WTC11 (cell line): ENCODE measurements around the gene GAB2. TPM values are rescaled to one million over a fixed set of nuclear protein-coding genes. Genes with fewer than 3 reads are reported as not detected.

Experiments used
- ATAC-seq: fragments of 200-7000 bp; cut with Tn5 transposase; 2 replicates; pipeline ENCODE4 v1.10.0; 2021; ENCODE audit warnings: mild to moderate bottlenecking, moderate library complexity
- CTCF ChIA-PET: fragments of 300-600 bp; sonication (Branson Sonifier 250); formaldehyde crosslinking; loops from one replicate; lab custom pipeline; 2021; ENCODE audit warnings: antibody characterized with exemption; lab: Charles Lee
- POLR2A ChIA-PET: fragments of 350-600 bp; sonication (Branson Sonifier 250); formaldehyde crosslinking; loops from one replicate; lab custom pipeline; 2021; ENCODE audit warnings: antibody characterized with exemption; lab: Charles Lee
- DNase-seq: peaks from one replicate; pipeline ENCODE4 v3.0.0; 2021; ENCODE audit warnings: low spot score
- H3K27ac Mint-ChIP-seq: 2 replicates; pipeline ENCODE4 v1.8.0; 2021; ENCODE audit warnings: mixed read lengths
- H3K27me3 Mint-ChIP-seq: 2 replicates; pipeline ENCODE4 v1.8.0; 2021; ENCODE audit warnings: low read depth, mild to moderate bottlenecking, moderate library complexity, mixed read lengths
- H3K36me3 Mint-ChIP-seq: 2 replicates; pipeline ENCODE4 v1.8.0; 2021; ENCODE audit warnings: mixed read lengths
- H3K4me1 Mint-ChIP-seq: 2 replicates; pipeline ENCODE4 v1.8.0; 2022; ENCODE audit warnings: mixed read lengths
- H3K4me3 Mint-ChIP-seq: 2 replicates; pipeline ENCODE4 v1.8.0; 2021; ENCODE audit warnings: mild to moderate bottlenecking, moderate library complexity, mixed read lengths
- H3K9me3 Mint-ChIP-seq: 2 replicates; pipeline ENCODE4 v1.8.0; 2021; ENCODE audit warnings: mixed read lengths
- CREM ChIP-seq: sonication (generic); formaldehyde crosslinking; IDR thresholded peaks from 2 replicates; pipeline ENCODE4 v1.8.1; 2022; ENCODE audit warnings: mild to moderate bottlenecking, missing genetic modification reagents, moderate library complexity
- CTCF ChIP-seq: fragments of 200-600 bp; IDR thresholded peaks from 2 replicates; pipeline ENCODE4 v1.8.0; 2022; ENCODE audit warnings: antibody characterized with exemption
- E2F5 ChIP-seq: sonication (generic); formaldehyde crosslinking; IDR thresholded peaks from 2 replicates; pipeline ENCODE4 v1.8.1; 2022; ENCODE audit warnings: mild to moderate bottlenecking, moderate library complexity, missing genetic modification reagents
- ESRRA ChIP-seq: sonication (generic); formaldehyde crosslinking; IDR thresholded peaks from 2 replicates; pipeline ENCODE4 v1.8.1; 2022; ENCODE audit warnings: mild to moderate bottlenecking, missing genetic modification reagents, borderline replicate concordance
- FOXP1 ChIP-seq: sonication (generic); formaldehyde crosslinking; IDR thresholded peaks from 2 replicates; pipeline ENCODE4 v1.8.0; 2022; ENCODE audit warnings: missing genetic modification reagents, mild to moderate bottlenecking, moderate library complexity, borderline replicate concordance
- GRHL2 ChIP-seq: fragments of 250-450 bp; sonication (Bioruptor Pico); IDR thresholded peaks from 2 replicates; pipeline ENCODE4 v1.8.0; 2022; ENCODE audit warnings: mild to moderate bottlenecking, moderate library complexity; ENCODE audit not compliant: insufficient replicate concordance, severe bottlenecking
- JAZF1 ChIP-seq: fragments of 250-450 bp; sonication (Bioruptor Pico); IDR thresholded peaks from 2 replicates; pipeline ENCODE4 v1.9.0; 2021; ENCODE audit warnings: moderate library complexity, mild to moderate bottlenecking, inconsistent platforms
- MLX ChIP-seq: sonication (generic); formaldehyde crosslinking; IDR thresholded peaks from 2 replicates; pipeline ENCODE4 v1.8.1; 2023; ENCODE audit warnings: mild to moderate bottlenecking, missing genetic modification reagents, moderate library complexity
- NR2C2 ChIP-seq: sonication (generic); formaldehyde crosslinking; IDR thresholded peaks from 2 replicates; pipeline ENCODE4 v1.8.0; 2022; ENCODE audit warnings: mild to moderate bottlenecking, missing genetic modification reagents
- SOX15 ChIP-seq: fragments of 250-450 bp; sonication (Bioruptor Pico); IDR thresholded peaks from 2 replicates; pipeline ENCODE4 v1.9.0; 2021; ENCODE audit warnings: mild to moderate bottlenecking
- TEAD1 ChIP-seq: sonication (generic); formaldehyde crosslinking; IDR thresholded peaks from 2 replicates; pipeline ENCODE4 v1.8.0; 2022; ENCODE audit warnings: mild to moderate bottlenecking, missing genetic modification reagents
- TEAD4 ChIP-seq: sonication (generic); formaldehyde crosslinking; IDR thresholded peaks from 2 replicates; pipeline ENCODE4 v1.8.0; 2022; ENCODE audit warnings: mild to moderate bottlenecking, missing genetic modification reagents
- USF2 ChIP-seq: sonication (generic); formaldehyde crosslinking; IDR thresholded peaks from 2 replicates; pipeline ENCODE4 v1.8.1; 2023; ENCODE audit warnings: mild to moderate bottlenecking, missing genetic modification reagents, moderate library complexity
- ZNF138 ChIP-seq: sonication (generic); formaldehyde crosslinking; conservative IDR thresholded peaks from 2 replicates; pipeline ENCODE4 v1.8.1; 2022; ENCODE audit warnings: mild to moderate bottlenecking, moderate library complexity, missing genetic modification reagents
- ZNF219 ChIP-seq: sonication (generic); formaldehyde crosslinking; IDR thresholded peaks from 2 replicates; pipeline ENCODE4 v1.8.0; 2023; ENCODE audit warnings: missing genetic modification reagents, mild to moderate bottlenecking, borderline replicate concordance
- ZNF232 ChIP-seq: sonication (generic); formaldehyde crosslinking; IDR thresholded peaks from 2 replicates; pipeline ENCODE4 v1.8.0; 2022; ENCODE audit warnings: mild to moderate bottlenecking, missing genetic modification reagents
- ZNF263 ChIP-seq: sonication (generic); formaldehyde crosslinking; IDR thresholded peaks from 2 replicates; pipeline ENCODE4 v1.8.1; 2022; ENCODE audit warnings: low read depth, mild to moderate bottlenecking, moderate library complexity, missing genetic modification reagents
- ZNF281 ChIP-seq: sonication (generic); formaldehyde crosslinking; IDR thresholded peaks from 2 replicates; pipeline ENCODE4 v1.8.0; 2023; ENCODE audit warnings: mild to moderate bottlenecking, missing genetic modification reagents
- ZNF317 ChIP-seq: sonication (generic); formaldehyde crosslinking; IDR thresholded peaks from 2 replicates; pipeline ENCODE4 v1.8.1; 2023; ENCODE audit warnings: low read depth, mild to moderate bottlenecking, moderate library complexity, missing genetic modification reagents, borderline replicate concordance
- ZNF532 ChIP-seq: fragments of 250-450 bp; sonication (Bioruptor Pico); IDR thresholded peaks from 2 replicates; pipeline ENCODE4 v1.9.0; 2021; ENCODE audit warnings: mild to moderate bottlenecking, borderline replicate concordance
- ZNF671 ChIP-seq: fragments of 250-450 bp; sonication (Bioruptor Pico); IDR thresholded peaks from 2 replicates; pipeline ENCODE4 v1.8.0; 2021; ENCODE audit warnings: mild to moderate bottlenecking
- total RNA-seq: library from RNA; stranded (reverse); gene quantifications from 3 replicates; pipeline ENCODE4 v1.2.3, GENCODE V29; 2021

Gene GAB2
- total RNA-seq, 1 experiment from 2014 or later, result 10.6 TPM

GRCh38 chr11:78226684-78227680 is 190.6 kb downstream of the GAB2 start:
- Mint-ChIP-seq H3K36me3 (peaks cover 6% of the 10 kb centered on the region; the same call in 1 of the 2 replicates), H3K27ac (no peak overlapping the region), H3K9me3 (no peaks in the 10 kb centered on the region), H3K4me3 (no peak overlapping the region)
- no peak for DNase-seq
- no peak for TF ChIP-seq USF2 (CRISPR knock-in tag)
- no peak for TF ChIP-seq ZNF532 (CRISPR knock-in tag)
- TF ChIP-seq ZNF317 (CRISPR knock-in tag), result no peak
- no peak for TF ChIP-seq JAZF1 (CRISPR knock-in tag)
- no peak for TF ChIP-seq ESRRA (CRISPR knock-in tag)
- TF ChIP-seq ZNF219 (CRISPR knock-in tag), result no peak
- TF ChIP-seq ZNF263 (CRISPR knock-in tag), result no peak
- no peak for TF ChIP-seq ZNF671 (CRISPR knock-in tag)
- no peak for TF ChIP-seq TEAD4 (CRISPR knock-in tag)
- no peak for TF ChIP-seq GRHL2
- TF ChIP-seq FOXP1 (CRISPR knock-in tag), result no peak
- TF ChIP-seq, all 79 proteins: peak for 0
- ChIA-PET CTCF (interaction anchor here (1.3 to 2.7 kb wide), 7 partner anchors 13 to 337 kb away, joined by 5 to 53 read pairs (median 10); partner anchors contain the start of genes GAB2, KCTD21 and USP35), POLR2A (interaction anchor here (0.6 kb wide), 1 partner anchor 38 kb away, joined by 6 read pairs; no protein-coding TSS in a partner anchor)
- Mint-ChIP-seq H3K27me3 (no peaks in the 10 kb centered on the region), H3K4me1 (no peaks in the 10 kb centered on the region)
- ATAC-seq, result no peak

- H3K9me3 Mint-ChIP-seq, result no peaks in the 10 kb centered on the region
- no peaks in the 10 kb centered on the region for H3K27me3 Mint-ChIP-seq
- CTCF ChIA-PET, result no interaction called here
- DNase-seq, result no peak
- no peak for ATAC-seq
- H3K4me1 Mint-ChIP-seq, result no peaks in the 10 kb centered on the region
- H3K27ac Mint-ChIP-seq, result no peak overlapping the region
- no peak overlapping the region for H3K4me3 Mint-ChIP-seq
- POLR2A ChIA-PET, result no interaction called here
- peaks cover 14% of the 10 kb centered on the region for H3K36me3 Mint-ChIP-seq
- no peak for TF ChIP-seq TEAD1
- TF ChIP-seq FOXP1 (CRISPR knock-in tag), result no peak
- TF ChIP-seq ZNF281 (CRISPR knock-in tag), result no peak
- TF ChIP-seq MLX (CRISPR knock-in tag), result no peak
- no peak for TF ChIP-seq ZNF138
- TF ChIP-seq CTCF, result no peak
- no peak for TF ChIP-seq JAZF1 (CRISPR knock-in tag)
- TF ChIP-seq NR2C2 (CRISPR knock-in tag), result no peak
- TF ChIP-seq SOX15 (CRISPR knock-in tag), result no peak
- no peak for TF ChIP-seq CREM (CRISPR knock-in tag)
- TF ChIP-seq ZNF232, result no peak
- TF ChIP-seq E2F5 (CRISPR knock-in tag), result no peak
Observed at GRCh38 chr11:78224906-78225420, 192.7 kb downstream of the GAB2 start.
